Left renal cortex interstitium (tissue), 4 donors: Measurements from ENCODE around the gene ZNF735. TPM values are rescaled to one million over a fixed set of nuclear protein-coding genes. Genes with fewer than 3 reads are reported as not detected.
"Not testable (repeated sequence)": the region's sequence is repeated elsewhere in the genome, so short reads cannot be mapped to it uniquely, and the experiment has no call there.

Experiments used
- DNase-seq, 4 donors: peaks; one replicate each; pipeline ENCODE4 v3.0.0-alpha.2; 2013; ENCODE audit warnings: low read depth in 4 of 4, low spot score in 2 of 4, missing footprints in 1 of 4
- polyA plus RNA-seq, 4 donors: library from polyadenylated mRNA; unstranded; fragments of 120-200 nt; gene quantifications; one replicate each; pipeline ENCODE4 v1.2.1, GENCODE V29; 2013; ENCODE audit not compliant: insufficient read length in 4 of 4

Gene ZNF735
- polyA plus RNA-seq, result not detected

GRCh38 chr7:64206903-64207302, at the start of gene ZNF735:
Gene ZNF735 (plus strand): TSS chr7:64207203. CDS start chr7:64207203, 0 bp downstream.
- no peak for DNase-seq

- DNase-seq, result not testable (repeated sequence)
Measured at GRCh38 chr7:64170974-64171373, 36.0 kb upstream of the ZNF735 start.

GRCh38 chr7:64174328-64174727, 32.7 kb upstream of the ZNF735 start:
- no peak for DNase-seq

GRCh38 chr7:64174941-64175340, 32.1 kb upstream of the ZNF735 start:
- DNase-seq, result no peak

- DNase-seq, result no peak
Measured at GRCh38 chr7:64180989-64181388, 26.0 kb upstream of the ZNF735 start.

- DNase-seq, result no peak
Measured at GRCh38 chr7:64181586-64181985, 25.4 kb upstream of the ZNF735 start.

- DNase-seq, result no peak
Measured at GRCh38 chr7:64182036-64182790, 24.8 kb upstream of the ZNF735 start.

- no peak for DNase-seq
Measured at GRCh38 chr7:64183126-64183742, 23.8 kb upstream of the ZNF735 start.

- DNase-seq, result no peak
Measured at GRCh38 chr7:64183827-64184372, 23.1 kb upstream of the ZNF735 start.

GRCh38 chr7:64184376-64184775, 22.6 kb upstream of the ZNF735 start:
- DNase-seq, result no peak

- no peak for DNase-seq
Measured at GRCh38 chr7:64187408-64187807, 19.6 kb upstream of the ZNF735 start.

- DNase-seq, result no peak
Measured at GRCh38 chr7:64192148-64192704, 14.8 kb upstream of the ZNF735 start.

GRCh38 chr7:64192775-64193174, 14.2 kb upstream of the ZNF735 start:
- DNase-seq, result no peak

GRCh38 chr7:64219710-64220298, 12.8 kb downstream of the ZNF735 start:
- not testable (repeated sequence) for DNase-seq

- no peak for DNase-seq
Measured at GRCh38 chr7:64223366-64223765, 16.4 kb downstream of the ZNF735 start.

- DNase-seq, result not testable (repeated sequence)
Measured at GRCh38 chr7:64228174-64228573, 21.2 kb downstream of the ZNF735 start, which contains the start of gene ZNF679. Gene ZNF679 (plus strand): TSS chr7:64228474. CDS start chr7:64249118, 20,644 bp downstream.

GRCh38 chr7:64266341-64266919, 59.4 kb downstream of the ZNF735 start:
- DNase-seq, result no peak
